Lower lobe of right lung (tissue), 2 donors: ENCODE measurements around the gene GPAM. TPM values are rescaled to one million over a fixed set of nuclear protein-coding genes. Genes with fewer than 3 reads are reported as not detected.

Experiments used
- ATAC-seq, 2 donors: fragments of 200-7000 bp; cut with Tn5 transposase; one replicate each; pipeline ENCODE4 v1.9.1; 2020 to 2022; ENCODE audit warnings: mild to moderate bottlenecking in 2 of 2, moderate library complexity in 2 of 2
- DNase-seq: peaks from one replicate; pipeline ENCODE4 v3.0.0-alpha.2; 2020
- H3K27ac ChIP-seq: fragments of 200-600 bp; one replicate; pipeline ENCODE4 v1.8.0; 2022
- H3K27me3 ChIP-seq: fragments of 200-600 bp; one replicate; pipeline ENCODE4 v1.8.0; 2022; ENCODE audit warnings: low read depth
- H3K36me3 ChIP-seq: fragments of 200-600 bp; one replicate; pipeline ENCODE4 v1.8.0; 2022; ENCODE audit warnings: mild to moderate bottlenecking
- H3K4me1 ChIP-seq: fragments of 200-600 bp; one replicate; pipeline ENCODE4 v1.8.0; 2022
- H3K4me3 ChIP-seq: fragments of 200-600 bp; one replicate; pipeline ENCODE4 v1.8.0; 2022; ENCODE audit warnings: mild to moderate bottlenecking
- H3K9me3 ChIP-seq: fragments of 200-600 bp; one replicate; pipeline ENCODE4 v1.8.0; 2022
- intact Hi-C: fragments of 100-400 bp; cut with DNase I; formaldehyde crosslinking; loops from one replicate; pipeline ENCODE4 v1.11.0; 2022
- total RNA-seq: library from RNA; stranded (reverse); fragmentation: NEBNext Ultra II Directional; extraction: Animal tissue kit (Norgen Biotek cat#: 25700); gene quantifications from one replicate; pipeline ENCODE4 v1.2.1, GENCODE V29; 2021
- TF ChIP-seq, protein P1 (sequence below): fragments of 200-600 bp; IDR thresholded peaks from one replicate; pipeline ENCODE4 v1.8.0; 2022; ENCODE audit warnings: antibody characterized with exemption, mild to moderate bottlenecking
- donor health status: DM: no; HTN: yes; CAD: no; lungs with severe emphysema.

The GPAM gene
- total RNA-seq, 1 donor from 2014 or later: 27.2 TPM

GRCh38 chr10:112126901-112127300 is 56.7 kb downstream of the GPAM start:
- no peaks in the 10 kb centered on the region for H3K36me3 ChIP-seq
- no peaks in the 10 kb centered on the region for H3K4me1 ChIP-seq
- no peaks in the 10 kb centered on the region for H3K9me3 ChIP-seq
- DNase-seq (no peak), ATAC-seq (no peak)
- H3K27ac ChIP-seq: no peak overlapping the region
- H3K27me3 ChIP-seq: no peaks in the 10 kb centered on the region
- intact Hi-C loops: no loop called here
- H3K4me3 ChIP-seq: no peak overlapping the region
- TF ChIP-seq, protein P1, sequence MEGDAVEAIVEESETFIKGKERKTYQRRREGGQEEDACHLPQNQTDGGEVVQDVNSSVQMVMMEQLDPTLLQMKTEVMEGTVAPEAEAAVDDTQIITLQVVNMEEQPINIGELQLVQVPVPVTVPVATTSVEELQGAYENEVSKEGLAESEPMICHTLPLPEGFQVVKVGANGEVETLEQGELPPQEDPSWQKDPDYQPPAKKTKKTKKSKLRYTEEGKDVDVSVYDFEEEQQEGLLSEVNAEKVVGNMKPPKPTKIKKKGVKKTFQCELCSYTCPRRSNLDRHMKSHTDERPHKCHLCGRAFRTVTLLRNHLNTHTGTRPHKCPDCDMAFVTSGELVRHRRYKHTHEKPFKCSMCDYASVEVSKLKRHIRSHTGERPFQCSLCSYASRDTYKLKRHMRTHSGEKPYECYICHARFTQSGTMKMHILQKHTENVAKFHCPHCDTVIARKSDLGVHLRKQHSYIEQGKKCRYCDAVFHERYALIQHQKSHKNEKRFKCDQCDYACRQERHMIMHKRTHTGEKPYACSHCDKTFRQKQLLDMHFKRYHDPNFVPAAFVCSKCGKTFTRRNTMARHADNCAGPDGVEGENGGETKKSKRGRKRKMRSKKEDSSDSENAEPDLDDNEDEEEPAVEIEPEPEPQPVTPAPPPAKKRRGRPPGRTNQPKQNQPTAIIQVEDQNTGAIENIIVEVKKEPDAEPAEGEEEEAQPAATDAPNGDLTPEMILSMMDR: no peak

DNA sequence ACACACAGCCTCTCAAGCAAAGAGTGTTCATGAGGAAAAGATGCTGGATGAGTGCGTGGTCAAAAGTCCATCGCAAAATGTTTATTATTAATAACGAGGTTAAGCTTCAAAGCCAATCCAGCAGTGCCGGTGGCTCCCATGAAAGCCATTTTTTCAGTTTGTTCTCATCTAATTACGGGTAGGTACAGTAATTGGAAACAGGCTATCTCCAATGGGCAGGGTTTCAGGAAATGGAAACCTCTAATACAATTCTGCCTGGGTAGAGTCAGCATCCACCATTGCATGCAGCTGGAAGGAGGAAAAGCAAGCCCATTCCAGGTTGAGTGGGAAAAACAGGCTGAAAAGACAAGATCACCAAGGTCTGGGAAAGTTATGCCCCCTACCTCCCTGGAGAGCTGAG is 57.4 kb downstream of the GPAM start:
- intact Hi-C loops: no loop called here
- no peaks in the 10 kb centered on the region for H3K9me3 ChIP-seq
- DNase-seq (no peak), ATAC-seq (no peak)
- H3K4me3 ChIP-seq: no peak overlapping the region
- no peaks in the 10 kb centered on the region for H3K36me3 ChIP-seq
- H3K27ac ChIP-seq: no peak overlapping the region
- TF ChIP-seq, protein P1: no peak
- H3K27me3 ChIP-seq: no peaks in the 10 kb centered on the region
- no peaks in the 10 kb centered on the region for H3K4me1 ChIP-seq

DNA sequence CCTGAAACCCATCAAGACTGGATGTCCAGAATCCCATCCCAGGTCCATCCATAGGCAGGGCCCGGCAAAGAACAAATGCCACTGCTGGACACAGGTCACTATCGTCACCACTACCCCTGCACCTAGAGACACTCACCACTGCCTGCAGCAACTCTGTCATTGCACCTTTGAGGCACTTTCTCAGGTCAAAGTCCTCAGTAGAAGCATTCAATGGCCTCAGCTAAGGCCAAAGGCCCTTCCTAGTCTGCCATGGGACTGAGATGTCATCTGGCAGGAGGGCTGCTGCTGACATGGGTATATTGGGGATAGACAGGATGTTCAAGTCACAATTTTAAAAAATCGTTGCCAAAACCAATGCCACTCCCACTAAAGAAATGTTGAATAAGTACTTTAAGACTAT is 58.7 kb downstream of the GPAM start:
- DNase-seq (no peak), ATAC-seq (no peak)
- H3K9me3 ChIP-seq: no peaks in the 10 kb centered on the region

GRCh38 chr10:112122827-112123226 is 60.7 kb downstream of the GPAM start:
- no peak overlapping the region for H3K4me3 ChIP-seq
- no peaks in the 10 kb centered on the region for H3K36me3 ChIP-seq
- no peaks in the 10 kb centered on the region for H3K4me1 ChIP-seq
- no peak overlapping the region for H3K27ac ChIP-seq
- H3K27me3 ChIP-seq: no peaks in the 10 kb centered on the region
- TF ChIP-seq, protein P1: no peak
- DNase-seq (no peak), ATAC-seq (no peak)
- H3K9me3 ChIP-seq: no peaks in the 10 kb centered on the region
- intact Hi-C loops: no loop called here

More for the DNA sequence above, 58.7 kb downstream of the GPAM start:
- TF ChIP-seq, protein P1: no peak
- Histone ChIP-seq H3K4me1 (no peaks in the 10 kb centered on the region), H3K27me3 (no peaks in the 10 kb centered on the region), H3K27ac (no peak overlapping the region), H3K36me3 (no peaks in the 10 kb centered on the region), H3K4me3 (no peak overlapping the region)
- intact Hi-C loops: no loop called here

- H3K27ac ChIP-seq: no peak overlapping the region
- no peaks in the 10 kb centered on the region for H3K9me3 ChIP-seq
- no peak for ATAC-seq
- H3K4me1 ChIP-seq: no peaks in the 10 kb centered on the region
- TF ChIP-seq, protein P1: no peak
- no peak for DNase-seq
- intact Hi-C loops: no loop called here
- no peaks in the 10 kb centered on the region for H3K36me3 ChIP-seq
- H3K27me3 ChIP-seq: no peaks in the 10 kb centered on the region
- no peak overlapping the region for H3K4me3 ChIP-seq
Observed at GRCh38 chr10:112120491-112120890, 63.1 kb downstream of the GPAM start.
